GM21526 (cell line): ENCODE measurements around the gene UFL1.

Experiments used
- ATAC-seq: cut with Tn5 transposase; IDR thresholded peaks from one replicate; pipeline ENCODE4 v1.9.1; 2021; ENCODE audit warnings: moderate library complexity; ENCODE audit not compliant: unreplicated experiment, low FRiP score

The UFL1 gene

DNA sequence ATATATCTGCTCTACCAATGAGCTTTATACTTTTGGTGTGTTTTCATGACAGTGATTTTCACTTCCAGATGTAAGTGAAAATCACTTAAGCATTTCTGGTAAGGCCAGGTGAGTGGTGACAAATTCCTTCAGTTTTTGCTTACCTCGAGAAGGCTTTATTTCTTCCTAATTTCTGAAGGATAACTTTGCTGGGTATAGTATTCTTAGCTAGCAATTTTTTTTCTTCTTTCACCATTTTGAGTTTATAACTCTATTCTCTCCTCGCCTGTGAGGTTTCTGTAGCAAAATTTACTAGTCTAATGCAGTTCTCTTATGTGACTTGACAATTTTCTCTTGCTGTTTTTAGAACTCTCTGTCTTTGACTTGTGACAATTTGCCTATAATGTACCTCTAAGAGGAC, 48.4 kb downstream of the UFL1 start:
- ATAC-seq: no peak

DNA sequence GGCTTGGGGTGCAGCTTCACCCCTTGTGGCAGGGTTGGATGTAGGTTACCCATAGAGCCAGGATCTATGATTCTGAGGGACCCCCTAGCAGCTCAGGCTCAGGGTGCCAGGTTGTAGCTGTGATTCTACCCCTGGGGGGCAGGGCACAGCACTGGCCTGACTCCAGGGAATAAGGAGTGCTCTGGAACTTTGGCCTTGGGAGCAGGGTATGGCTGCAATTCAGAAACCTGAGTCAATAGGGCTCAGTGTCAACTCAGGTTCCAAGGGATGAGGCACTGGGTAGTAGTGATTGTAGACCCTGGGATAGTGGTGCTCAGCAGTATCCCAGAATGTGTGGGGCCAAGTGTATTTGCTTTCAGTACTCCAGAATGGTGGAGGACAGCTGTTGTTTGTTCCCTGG, 49.9 kb downstream of the UFL1 start:
- no peak for ATAC-seq

DNA sequence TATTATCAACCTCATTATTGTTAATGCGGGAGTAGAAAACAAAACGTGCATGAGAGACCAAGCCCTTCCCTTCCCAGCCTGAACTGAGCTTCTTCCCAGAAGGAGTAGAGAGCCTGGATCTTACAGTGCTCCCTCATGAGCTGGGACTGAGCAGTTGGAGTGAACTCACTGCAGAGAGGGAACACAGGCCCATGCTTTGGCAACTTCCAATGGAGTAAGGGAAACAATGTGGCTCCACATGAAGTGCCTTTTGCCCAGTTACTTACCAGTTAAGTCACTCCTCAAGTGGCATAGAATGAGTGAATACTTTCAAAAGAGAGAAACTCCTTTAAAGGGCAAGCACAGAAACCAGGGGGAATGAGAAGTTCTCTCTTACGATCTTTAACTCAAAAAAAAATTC, 53.8 kb downstream of the UFL1 start:
- no peak for ATAC-seq

DNA sequence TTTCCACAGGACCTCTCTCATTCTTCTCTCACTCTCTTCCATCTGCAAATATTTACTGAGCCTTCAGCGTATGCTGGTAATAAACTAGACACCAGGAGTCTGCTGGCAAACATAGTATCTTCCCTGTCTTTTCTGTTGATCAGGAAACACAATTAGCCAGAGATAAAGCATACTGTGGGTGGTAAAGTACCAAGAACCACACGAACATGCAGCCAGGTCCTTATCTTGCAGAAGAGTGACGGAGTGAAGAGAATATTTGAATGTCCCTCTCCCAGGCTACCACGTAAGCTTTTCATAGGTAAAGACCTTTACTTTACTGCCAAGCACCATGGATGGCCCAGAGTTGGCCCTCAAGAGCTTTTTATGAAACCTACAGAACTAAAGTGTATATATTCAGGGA, 54.6 kb downstream of the UFL1 start:
- ATAC-seq: no peak

DNA sequence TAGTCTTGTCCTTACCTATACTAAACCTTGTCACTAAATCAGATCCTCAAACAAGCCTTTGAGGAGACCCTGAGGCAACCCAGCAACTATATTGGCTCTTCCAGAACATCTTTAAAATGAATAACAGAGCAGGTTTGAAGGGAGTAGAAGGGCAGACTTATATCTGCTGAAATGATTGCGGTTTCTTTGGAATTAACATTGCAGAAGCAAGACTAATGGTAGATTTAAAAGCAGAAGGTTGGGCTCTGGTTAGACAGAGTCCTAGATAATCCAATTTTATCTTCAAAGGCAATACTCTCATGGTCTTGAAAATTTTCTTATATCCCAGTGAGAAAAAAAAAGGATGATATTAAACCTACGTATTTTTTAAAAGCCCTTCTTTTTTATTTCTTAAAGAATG, 60.4 kb downstream of the UFL1 start:
- ATAC-seq: no peak

DNA sequence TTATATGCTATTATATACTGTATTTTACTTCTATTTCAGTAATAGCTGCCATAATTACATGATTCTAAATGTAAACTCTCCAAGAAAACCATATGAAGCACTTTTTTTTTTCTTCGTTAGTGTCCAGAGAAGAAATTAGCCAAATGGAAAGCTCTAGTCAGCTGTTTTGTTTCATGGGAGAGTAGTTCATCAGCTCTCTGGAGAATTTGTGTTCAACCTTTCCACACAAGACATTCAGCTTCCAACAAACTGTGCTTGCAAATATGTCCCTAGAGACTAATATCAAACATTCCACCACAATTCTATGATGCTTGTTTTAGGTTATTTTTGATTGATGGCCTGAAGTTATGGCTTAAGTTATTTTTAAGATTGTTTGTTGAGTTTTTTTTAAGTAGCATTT, 60.8 kb downstream of the UFL1 start:
- ATAC-seq: no peak

DNA sequence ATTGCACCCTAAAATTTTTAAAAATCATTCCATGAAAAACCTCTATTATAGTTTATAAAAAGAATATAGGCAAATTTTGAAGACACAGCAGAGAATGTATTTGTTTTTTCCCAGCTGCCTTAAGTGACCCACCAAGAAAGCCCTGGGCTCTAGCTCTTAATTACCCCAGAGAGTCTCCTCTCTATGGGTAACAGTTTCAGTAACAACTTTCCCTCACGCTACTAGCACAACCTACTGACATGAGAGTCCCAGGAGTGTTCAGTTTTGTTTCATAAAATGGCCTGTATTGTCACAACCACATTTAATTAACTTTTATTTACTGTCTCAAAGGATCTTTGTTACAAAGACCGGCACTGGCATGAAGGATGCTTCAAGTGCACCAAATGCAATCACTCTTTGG, 82.8 kb downstream of the UFL1 start:
- ATAC-seq: no peak
